HEK293 (cell line): ENCODE measurements around the gene RASGRP1.

Source experiments
- CTCF ChIA-PET: fragments of 350-600 bp; formaldehyde crosslinking; extraction: SDS; loops from one replicate; lab custom pipeline; 2021; ENCODE audit warnings: antibody characterized with exemption; lab: Yijun Ruan, JAX
- POLR2A ChIA-PET: fragments of 300-600 bp; formaldehyde crosslinking; extraction: SDS; loops from one replicate; lab custom pipeline; 2020; ENCODE audit warnings: antibody characterized with exemption, inconsistent platforms; lab: Yijun Ruan, JAX
- H3K27ac ChIP-seq: fragments of 200-500 bp; sonication (Bioruptor generic); 2 replicates; pipeline ENCODE4 v1.5.1; 2014; ENCODE audit warnings: low read depth, low read length, control low read depth, inconsistent platforms; ENCODE audit errors: extremely low read depth
- H3K36me3 ChIP-seq, 2 experiments: fragments of 200-500 bp in 1 of 2; sonication (Bioruptor generic) in 1 of 2; 1 replicate in 1 of 2; 2 replicates in 1 of 2; pipeline ENCODE4 v1.5.1; 2014 to 2017; ENCODE audit warnings: inconsistent platforms in 2 of 2, low read length in 2 of 2; ENCODE audit not compliant: control insufficient read depth in 2 of 2, insufficient read depth in 1 of 2
- H3K4me1 ChIP-seq: fragments of 200-500 bp; sonication (Bioruptor generic); 2 replicates; pipeline ENCODE4 v1.5.1; 2014; ENCODE audit warnings: mild to moderate bottlenecking, low read length, inconsistent platforms; ENCODE audit not compliant: control insufficient read depth, insufficient read depth
- H3K4me3 ChIP-seq: 2 replicates; pipeline ENCODE4 v1.5.1; 2011; ENCODE audit warnings: low read depth, mild to moderate bottlenecking, control low read depth, low read length, moderate library complexity
- H3K9me3 ChIP-seq: fragments of 200-500 bp; sonication (Bioruptor generic); 2 replicates; pipeline ENCODE4 v1.5.1; 2014; ENCODE audit warnings: low read depth, low read length, inconsistent platforms; ENCODE audit not compliant: control insufficient read depth, insufficient read depth
- INSM2 ChIP-seq: fragments of 450-650 bp; formaldehyde crosslinking; IDR thresholded peaks from 2 replicates; pipeline ENCODE4 v1.5.1; 2016; ENCODE audit warnings: missing biosample characterization, missing genetic modification characterization
- KLF1 ChIP-seq: fragments of 450-650 bp; formaldehyde crosslinking; IDR thresholded peaks from 2 replicates; pipeline ENCODE4 v1.5.1; 2016; ENCODE audit warnings: missing biosample characterization, missing genetic modification characterization
- TRIM28 ChIP-seq: IDR thresholded peaks from 2 replicates; pipeline ENCODE4 v1.6.1; 2011; ENCODE audit warnings: low read length, control low read depth, borderline replicate concordance
- ZBTB17 ChIP-seq: fragments of 450-650 bp; formaldehyde crosslinking; IDR thresholded peaks from 2 replicates; pipeline ENCODE4 v1.5.1; 2016; ENCODE audit warnings: missing biosample characterization, missing genetic modification characterization
- ZBTB20 ChIP-seq: fragments of 450-650 bp; formaldehyde crosslinking; IDR thresholded peaks from 2 replicates; pipeline ENCODE4 v1.5.1; 2016; ENCODE audit warnings: missing biosample characterization, missing genetic modification characterization
- ZBTB48 ChIP-seq: fragments of 450-650 bp; formaldehyde crosslinking; IDR thresholded peaks from 2 replicates; pipeline ENCODE4 v1.5.1; 2016; ENCODE audit warnings: missing biosample characterization, missing genetic modification characterization
- ZBTB8A ChIP-seq: fragments of 450-650 bp; formaldehyde crosslinking; IDR thresholded peaks from 2 replicates; pipeline ENCODE4 v1.5.1; 2016; ENCODE audit warnings: missing biosample characterization, missing genetic modification characterization
- ZNF121 ChIP-seq: fragments of 450-650 bp; formaldehyde crosslinking; IDR thresholded peaks from 2 replicates; pipeline ENCODE4 v1.5.1; 2016; ENCODE audit warnings: missing biosample characterization, missing genetic modification characterization
- ZNF19 ChIP-seq: fragments of 450-650 bp; formaldehyde crosslinking; IDR thresholded peaks from 2 replicates; pipeline ENCODE4; 2016; ENCODE audit warnings: missing biosample characterization, missing genetic modification characterization, low read depth
- ZNF274 ChIP-seq, 2 experiments: fragments of 200-500 bp in 1 of 2; fragments of 450-650 bp in 1 of 2; sonication (Bioruptor generic) in 1 of 2; formaldehyde crosslinking in 1 of 2; IDR thresholded peaks; 2 replicates each; pipeline versions ENCODE4 v1.5.1 to v1.6.1; 2014 to 2016; ENCODE audit warnings: borderline replicate concordance in 1 of 2, inconsistent platforms in 1 of 2, low read length in 1 of 2, missing biosample characterization in 1 of 2, missing genetic modification characterization in 1 of 2
- ZNF302 ChIP-seq: fragments of 450-650 bp; formaldehyde crosslinking; IDR thresholded peaks from 2 replicates; pipeline ENCODE4 v1.5.1; 2016; ENCODE audit warnings: missing biosample characterization, missing genetic modification characterization, low read depth
- ZNF311 ChIP-seq: fragments of 450-650 bp; formaldehyde crosslinking; IDR thresholded peaks from 2 replicates; pipeline ENCODE4 v1.5.1; 2017; ENCODE audit warnings: missing biosample characterization, missing genetic modification characterization, borderline replicate concordance
- ZNF48 ChIP-seq: fragments of 450-650 bp; formaldehyde crosslinking; IDR thresholded peaks from 2 replicates; pipeline ENCODE4 v1.5.1; 2016; ENCODE audit warnings: missing biosample characterization, missing genetic modification characterization
- ZNF488 ChIP-seq: fragments of 450-650 bp; formaldehyde crosslinking; IDR thresholded peaks from 2 replicates; pipeline ENCODE4 v1.5.1; 2016; ENCODE audit warnings: missing biosample characterization, missing genetic modification characterization
- ZNF510 ChIP-seq: fragments of 450-650 bp; formaldehyde crosslinking; IDR thresholded peaks from 2 replicates; pipeline ENCODE4 v1.5.1; 2018; ENCODE audit warnings: mild to moderate bottlenecking, missing genetic modification characterization, missing biosample characterization; ENCODE audit not compliant: insufficient replicate concordance
- ZNF571 ChIP-seq: fragments of 450-650 bp; formaldehyde crosslinking; IDR thresholded peaks from 2 replicates; pipeline ENCODE4 v1.5.0; 2017; ENCODE audit warnings: missing biosample characterization, missing genetic modification characterization
- ZNF623 ChIP-seq: fragments of 450-650 bp; formaldehyde crosslinking; IDR thresholded peaks from 2 replicates; pipeline ENCODE4 v1.5.1; 2016; ENCODE audit warnings: missing biosample characterization, missing genetic modification characterization
- ZNF626 ChIP-seq: fragments of 450-650 bp; sonication (Bioruptor Pico); formaldehyde crosslinking; IDR thresholded peaks from 2 replicates; pipeline ENCODE4 v1.5.1; 2018; ENCODE audit warnings: missing biosample characterization, missing genetic modification characterization, inconsistent platforms
- ZNF660 ChIP-seq: fragments of 450-650 bp; IDR thresholded peaks from 2 replicates; pipeline ENCODE4 v1.5.1; 2018; ENCODE audit warnings: missing biosample characterization, mild to moderate bottlenecking, missing genetic modification characterization
- ZNF670 ChIP-seq: fragments of 450-650 bp; formaldehyde crosslinking; IDR thresholded peaks from 2 replicates; pipeline ENCODE4 v1.5.1; 2016; ENCODE audit warnings: missing biosample characterization, missing genetic modification characterization, low read depth
- ZNF76 ChIP-seq: fragments of 450-650 bp; formaldehyde crosslinking; IDR thresholded peaks from 2 replicates; pipeline ENCODE4; 2016; ENCODE audit warnings: low read depth, missing biosample characterization, missing genetic modification characterization, borderline replicate concordance
- ZNF837 ChIP-seq: fragments of 450-650 bp; formaldehyde crosslinking; IDR thresholded peaks from 2 replicates; pipeline ENCODE4 v1.5.1; 2016; ENCODE audit warnings: missing biosample characterization, missing genetic modification characterization
- ZNF843 ChIP-seq: fragments of 450-650 bp; formaldehyde crosslinking; IDR thresholded peaks from 2 replicates; pipeline ENCODE4 v1.5.1; 2016; ENCODE audit warnings: missing biosample characterization, missing genetic modification characterization
- ZSCAN5A ChIP-seq: fragments of 450-650 bp; formaldehyde crosslinking; IDR thresholded peaks from 2 replicates; pipeline ENCODE4 v1.5.1; 2016; ENCODE audit warnings: missing biosample characterization, missing genetic modification characterization
- TF ChIP-seq, protein P1 (sequence below): fragments of 450-650 bp; formaldehyde crosslinking; IDR thresholded peaks from 2 replicates; pipeline ENCODE4 v1.5.1; 2016; ENCODE audit warnings: missing biosample characterization, missing genetic modification characterization, borderline replicate concordance

RASGRP1 gene

DNA sequence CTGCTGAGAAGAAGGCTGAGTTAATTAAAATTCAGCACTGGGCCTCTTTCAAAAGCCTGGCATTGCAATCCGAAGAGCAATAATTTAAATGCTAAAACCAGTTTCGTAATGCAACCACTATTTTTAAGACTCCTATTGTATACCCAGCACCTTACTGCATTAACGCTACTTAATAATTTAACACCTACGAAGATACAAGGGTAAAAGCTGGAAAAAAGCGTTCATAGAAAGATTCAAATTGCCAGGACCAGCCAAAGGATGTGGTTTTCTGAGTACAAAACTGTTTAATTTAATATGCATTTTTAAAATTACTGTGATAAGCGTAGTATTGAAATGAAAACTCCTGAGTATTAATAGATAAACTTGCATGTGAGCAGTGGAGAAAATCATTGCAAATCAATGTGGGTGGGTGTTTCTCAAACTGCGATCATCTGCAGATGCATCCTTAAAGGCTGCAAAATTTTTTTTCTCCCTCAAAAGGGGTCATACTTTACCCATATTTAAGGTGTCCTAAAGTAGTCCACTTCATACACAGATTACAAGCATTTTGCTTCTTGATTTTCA is 12.9 kb upstream of the RASGRP1 start:
- CTCF ChIA-PET: interaction anchor here (0.6 kb wide), 1 partner anchor 20 kb away, joined by 3 read pairs; no protein-coding TSS in a partner anchor
- H3K36me3 ChIP-seq: no peaks in the 10 kb centered on the region
- POLR2A ChIA-PET: no interaction called here
- no peaks in the 10 kb centered on the region for H3K4me1 ChIP-seq
- no peak overlapping the region for H3K4me3 ChIP-seq
- TF ChIP-seq ZNF48 (tag by site-specific recombination) (no peak), ZNF510 (no peak), TRIM28 (no peak), ZNF626 (tag by site-specific recombination) (no peak), ZNF302 (tag by site-specific recombination) (no peak), ZNF76 (no peak), ZBTB8A (no peak)
- H3K27ac ChIP-seq: no peak overlapping the region
- no peaks in the 10 kb centered on the region for H3K9me3 ChIP-seq

DNA sequence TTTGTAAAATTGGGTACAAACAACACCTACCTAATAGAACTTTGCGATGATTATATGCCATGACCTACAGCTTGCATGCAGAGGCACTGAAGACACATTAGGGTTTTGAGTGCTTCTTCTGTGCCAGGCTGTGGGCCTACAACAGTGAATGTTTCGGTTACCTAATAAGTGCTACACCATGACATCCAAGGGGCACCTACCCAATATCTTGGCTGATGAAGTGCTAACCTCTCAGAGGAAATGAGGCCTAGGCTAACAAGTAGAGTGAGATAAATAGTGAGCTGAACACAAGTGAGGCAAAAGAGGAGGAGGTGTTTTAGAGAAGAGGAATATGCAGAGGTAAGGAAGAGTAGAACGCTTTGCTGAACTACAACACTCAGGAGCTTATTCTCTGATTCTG is 12.2 kb upstream of the RASGRP1 start:
- Histone ChIP-seq H3K4me3 (no peak overlapping the region), H3K27ac (no peak overlapping the region), H3K9me3 (no peaks in the 10 kb centered on the region), H3K36me3 (no peaks in the 10 kb centered on the region), H3K4me1 (no peaks in the 10 kb centered on the region)
- POLR2A ChIA-PET: no interaction called here
- no peak for TF ChIP-seq ZNF660 (tag by site-specific recombination)
- no peak for TF ChIP-seq ZNF843 (tag by site-specific recombination)
- no peak for TF ChIP-seq ZNF311 (tag by site-specific recombination)
- no peak for TF ChIP-seq ZNF623
- no peak for TF ChIP-seq ZBTB17 (tag by site-specific recombination)
- no peak for TF ChIP-seq ZBTB20 (tag by site-specific recombination)
- no peak for TF ChIP-seq ZNF121 (tag by site-specific recombination)
- TF ChIP-seq ZSCAN5A: no peak
- no peak for TF ChIP-seq KLF1
- TF ChIP-seq ZNF670 (tag by site-specific recombination): no peak
- TF ChIP-seq ZNF488 (tag by site-specific recombination): no peak
- CTCF ChIA-PET: no interaction called here

DNA sequence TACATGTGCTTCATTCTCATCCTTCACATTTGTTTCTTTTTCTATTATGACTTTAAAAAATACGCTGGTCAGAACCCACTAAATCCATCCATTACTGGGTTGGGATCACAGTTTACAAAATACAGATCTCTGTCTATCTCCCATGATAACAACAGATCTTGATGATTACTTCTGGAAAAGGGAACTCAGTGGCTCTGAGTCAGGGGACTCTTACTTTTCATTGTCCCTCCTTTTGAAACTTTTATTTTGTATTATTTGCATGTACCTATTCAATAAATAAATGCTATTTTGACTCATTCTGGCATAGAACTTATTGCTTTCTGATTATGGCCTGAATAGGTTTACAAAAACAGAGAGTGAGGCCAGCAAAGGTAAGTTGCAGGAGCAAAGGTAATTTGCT is 11.6 kb upstream of the RASGRP1 start:
- ChIA-PET POLR2A (no interaction called here), CTCF (no interaction called here)
- Histone ChIP-seq H3K4me3 (no peak overlapping the region), H3K36me3 (no peaks in the 10 kb centered on the region), H3K9me3 (no peaks in the 10 kb centered on the region), H3K4me1 (no peaks in the 10 kb centered on the region), H3K27ac (no peak overlapping the region)
- TF ChIP-seq, protein P1, sequence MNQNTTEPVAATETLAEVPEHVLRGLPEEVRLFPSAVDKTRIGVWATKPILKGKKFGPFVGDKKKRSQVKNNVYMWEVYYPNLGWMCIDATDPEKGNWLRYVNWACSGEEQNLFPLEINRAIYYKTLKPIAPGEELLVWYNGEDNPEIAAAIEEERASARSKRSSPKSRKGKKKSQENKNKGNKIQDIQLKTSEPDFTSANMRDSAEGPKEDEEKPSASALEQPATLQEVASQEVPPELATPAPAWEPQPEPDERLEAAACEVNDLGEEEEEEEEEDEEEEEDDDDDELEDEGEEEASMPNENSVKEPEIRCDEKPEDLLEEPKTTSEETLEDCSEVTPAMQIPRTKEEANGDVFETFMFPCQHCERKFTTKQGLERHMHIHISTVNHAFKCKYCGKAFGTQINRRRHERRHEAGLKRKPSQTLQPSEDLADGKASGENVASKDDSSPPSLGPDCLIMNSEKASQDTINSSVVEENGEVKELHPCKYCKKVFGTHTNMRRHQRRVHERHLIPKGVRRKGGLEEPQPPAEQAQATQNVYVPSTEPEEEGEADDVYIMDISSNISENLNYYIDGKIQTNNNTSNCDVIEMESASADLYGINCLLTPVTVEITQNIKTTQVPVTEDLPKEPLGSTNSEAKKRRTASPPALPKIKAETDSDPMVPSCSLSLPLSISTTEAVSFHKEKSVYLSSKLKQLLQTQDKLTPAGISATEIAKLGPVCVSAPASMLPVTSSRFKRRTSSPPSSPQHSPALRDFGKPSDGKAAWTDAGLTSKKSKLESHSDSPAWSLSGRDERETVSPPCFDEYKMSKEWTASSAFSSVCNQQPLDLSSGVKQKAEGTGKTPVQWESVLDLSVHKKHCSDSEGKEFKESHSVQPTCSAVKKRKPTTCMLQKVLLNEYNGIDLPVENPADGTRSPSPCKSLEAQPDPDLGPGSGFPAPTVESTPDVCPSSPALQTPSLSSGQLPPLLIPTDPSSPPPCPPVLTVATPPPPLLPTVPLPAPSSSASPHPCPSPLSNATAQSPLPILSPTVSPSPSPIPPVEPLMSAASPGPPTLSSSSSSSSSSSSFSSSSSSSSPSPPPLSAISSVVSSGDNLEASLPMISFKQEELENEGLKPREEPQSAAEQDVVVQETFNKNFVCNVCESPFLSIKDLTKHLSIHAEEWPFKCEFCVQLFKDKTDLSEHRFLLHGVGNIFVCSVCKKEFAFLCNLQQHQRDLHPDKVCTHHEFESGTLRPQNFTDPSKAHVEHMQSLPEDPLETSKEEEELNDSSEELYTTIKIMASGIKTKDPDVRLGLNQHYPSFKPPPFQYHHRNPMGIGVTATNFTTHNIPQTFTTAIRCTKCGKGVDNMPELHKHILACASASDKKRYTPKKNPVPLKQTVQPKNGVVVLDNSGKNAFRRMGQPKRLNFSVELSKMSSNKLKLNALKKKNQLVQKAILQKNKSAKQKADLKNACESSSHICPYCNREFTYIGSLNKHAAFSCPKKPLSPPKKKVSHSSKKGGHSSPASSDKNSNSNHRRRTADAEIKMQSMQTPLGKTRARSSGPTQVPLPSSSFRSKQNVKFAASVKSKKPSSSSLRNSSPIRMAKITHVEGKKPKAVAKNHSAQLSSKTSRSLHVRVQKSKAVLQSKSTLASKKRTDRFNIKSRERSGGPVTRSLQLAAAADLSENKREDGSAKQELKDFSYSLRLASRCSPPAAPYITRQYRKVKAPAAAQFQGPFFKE: no peak
- TF ChIP-seq ZNF837 (tag by site-specific recombination) (no peak), ZNF19 (tag by site-specific recombination) (no peak), ZNF274 (IDR thresholded peaks at IDR 0.05; ENCODE audit: low read length) (no peak), ZNF274 (tag by site-specific recombination; IDR thresholded peaks at IDR 0.05; ENCODE audit: borderline replicate concordance) (no peak), INSM2 (tag by site-specific recombination) (no peak), ZBTB48 (tag by site-specific recombination) (no peak), ZNF571 (no peak)
